ENCODE data around the gene SNED1. TPM values are rescaled to one million over a fixed set of nuclear protein-coding genes. Genes with fewer than 3 reads are reported as not detected.

The SNED1 gene
- total RNA-seq, 1 experiment from 2014 or later, result 22.0 TPM

DNA sequence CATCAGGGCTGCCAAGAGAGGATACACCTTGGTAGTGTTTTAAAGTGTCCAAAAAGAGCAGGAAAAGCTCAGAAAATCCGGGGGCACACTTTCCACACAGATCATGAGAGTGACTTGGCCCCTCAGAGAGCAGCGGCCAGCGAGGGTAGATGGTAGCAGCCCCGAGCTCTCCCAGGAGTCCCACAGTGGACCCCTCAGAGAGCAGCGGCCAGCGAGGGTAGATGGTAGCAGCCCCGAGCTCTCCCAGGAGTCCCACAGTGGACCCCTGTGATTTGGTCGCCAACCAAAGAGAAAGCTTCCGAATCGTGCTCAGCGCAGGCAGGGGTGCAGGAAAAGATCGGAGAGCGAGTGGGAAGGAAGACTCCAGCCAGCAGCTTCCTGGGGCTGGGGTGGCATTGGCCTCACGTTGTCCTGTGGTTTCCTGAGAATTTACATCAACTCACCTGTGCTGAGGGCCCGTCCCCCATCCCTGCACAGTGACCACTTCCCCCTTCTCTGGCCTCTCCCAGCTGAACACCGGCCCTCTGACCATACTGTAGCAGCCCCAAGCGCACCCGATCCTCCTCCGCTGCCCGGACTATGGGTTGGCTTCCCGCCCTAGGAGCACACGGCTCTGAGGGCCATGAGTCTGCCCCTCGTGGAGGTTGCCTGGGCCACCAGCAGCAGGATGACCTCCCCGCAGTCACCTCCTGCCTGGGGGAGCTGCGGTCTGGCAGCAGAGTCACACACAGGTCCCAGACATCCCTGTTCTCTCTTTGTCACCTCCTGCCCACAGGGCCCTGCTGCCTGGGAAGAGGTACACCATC lies 69.9 kb downstream of the SNED1 start:
- no TSS peak for BruUV-seq (replicated peaks)
- TF ChIP-seq, protein P1, sequence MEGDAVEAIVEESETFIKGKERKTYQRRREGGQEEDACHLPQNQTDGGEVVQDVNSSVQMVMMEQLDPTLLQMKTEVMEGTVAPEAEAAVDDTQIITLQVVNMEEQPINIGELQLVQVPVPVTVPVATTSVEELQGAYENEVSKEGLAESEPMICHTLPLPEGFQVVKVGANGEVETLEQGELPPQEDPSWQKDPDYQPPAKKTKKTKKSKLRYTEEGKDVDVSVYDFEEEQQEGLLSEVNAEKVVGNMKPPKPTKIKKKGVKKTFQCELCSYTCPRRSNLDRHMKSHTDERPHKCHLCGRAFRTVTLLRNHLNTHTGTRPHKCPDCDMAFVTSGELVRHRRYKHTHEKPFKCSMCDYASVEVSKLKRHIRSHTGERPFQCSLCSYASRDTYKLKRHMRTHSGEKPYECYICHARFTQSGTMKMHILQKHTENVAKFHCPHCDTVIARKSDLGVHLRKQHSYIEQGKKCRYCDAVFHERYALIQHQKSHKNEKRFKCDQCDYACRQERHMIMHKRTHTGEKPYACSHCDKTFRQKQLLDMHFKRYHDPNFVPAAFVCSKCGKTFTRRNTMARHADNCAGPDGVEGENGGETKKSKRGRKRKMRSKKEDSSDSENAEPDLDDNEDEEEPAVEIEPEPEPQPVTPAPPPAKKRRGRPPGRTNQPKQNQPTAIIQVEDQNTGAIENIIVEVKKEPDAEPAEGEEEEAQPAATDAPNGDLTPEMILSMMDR (IDR thresholded peaks at IDR 0.05; ENCODE audit: unreplicated experiment), result no peak
- POLR2A ChIA-PET, result interaction anchor here (0.6 kb wide), 1 partner anchor 540 kb away, joined by 3 read pairs; no protein-coding TSS in a partner anchor
- Mint-ChIP-seq H3K27ac (ENCODE audit: low read depth, unreplicated experiment) (no peak overlapping the region), H3K4me1 (ENCODE audit: insufficient read depth, unreplicated experiment) (peaks cover 6% of the 10 kb centered on the region), H3K4me3 (ENCODE audit: unreplicated experiment) (no peak overlapping the region), H3K36me3 (ENCODE audit: insufficient read depth, unreplicated experiment) (peaks cover 16% of the 10 kb centered on the region), H3K9me3 (ENCODE audit: unreplicated experiment) (no peaks in the 10 kb centered on the region), H3K27me3 (ENCODE audit: insufficient read depth, unreplicated experiment) (no peaks in the 10 kb centered on the region)
- no peak for DNase-seq (ENCODE audit: unreplicated experiment)
- CTCF ChIA-PET, result interaction anchor here (1.4 kb wide), 1 partner anchor 10 kb away, joined by 7 read pairs; no protein-coding TSS in a partner anchor
- intact Hi-C loops (cut with micrococcal nuclease), result no loop called here

DNA sequence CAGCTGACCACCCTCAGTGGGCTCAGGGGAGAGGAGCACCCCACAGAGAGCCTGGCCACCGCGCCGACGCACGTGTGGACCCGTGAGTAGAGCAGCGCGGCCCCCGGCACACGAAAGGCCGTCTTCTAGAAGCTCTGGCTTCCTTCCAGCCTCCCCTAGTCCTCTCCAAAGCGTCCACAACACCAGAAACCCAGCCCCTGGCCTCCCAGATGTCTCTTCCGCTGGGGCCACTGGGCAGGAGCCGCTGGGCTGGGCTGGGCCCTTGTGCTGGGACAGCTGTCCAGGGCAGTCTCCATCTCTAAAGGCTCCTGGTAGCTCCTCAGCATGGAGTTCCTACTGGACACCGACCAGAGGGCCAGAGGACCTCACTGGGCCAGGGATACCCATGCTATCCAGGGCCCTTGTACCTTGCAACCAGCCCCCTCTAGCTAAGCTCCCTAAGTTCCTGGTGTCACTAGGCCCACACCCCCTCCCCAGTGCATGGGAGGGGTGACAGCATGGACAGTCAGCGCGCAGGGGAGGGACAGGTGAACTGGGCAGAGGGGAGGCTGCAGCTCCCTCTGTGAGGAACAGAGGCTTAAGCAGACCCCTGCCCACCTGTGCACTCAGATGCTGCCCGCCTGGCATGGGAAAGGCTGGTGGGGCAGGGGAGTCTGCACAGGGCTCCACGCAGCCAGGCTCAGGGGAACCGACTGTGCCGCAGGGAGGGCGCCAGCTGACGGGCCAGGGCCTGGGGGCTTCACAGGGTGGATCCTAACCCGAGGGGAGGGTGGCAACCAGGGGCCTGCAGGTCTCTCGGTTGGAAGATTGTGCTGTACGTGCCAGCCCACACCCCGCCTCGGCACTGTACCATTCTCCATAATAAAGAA lies 70.8 kb downstream of the SNED1 start:
- no peaks in the 10 kb centered on the region for H3K9me3 Mint-ChIP-seq (ENCODE audit: unreplicated experiment)
- H3K4me3 Mint-ChIP-seq (ENCODE audit: unreplicated experiment), result no peak overlapping the region
- peaks cover 13% of the 10 kb centered on the region for H3K36me3 Mint-ChIP-seq (ENCODE audit: insufficient read depth, unreplicated experiment)
- ChIA-PET CTCF (interaction anchor here (1.4 kb wide), 1 partner anchor 9 kb away, joined by 7 read pairs; no protein-coding TSS in a partner anchor), POLR2A (interaction anchor here (0.6 kb wide), 1 partner anchor 539 kb away, joined by 3 read pairs; no protein-coding TSS in a partner anchor)
- no TSS peak for BruUV-seq (replicated peaks)
- H3K4me1 Mint-ChIP-seq (ENCODE audit: insufficient read depth, unreplicated experiment), result peaks cover 3% of the 10 kb centered on the region
- H3K27ac Mint-ChIP-seq (ENCODE audit: low read depth, unreplicated experiment), result no peak overlapping the region
- intact Hi-C loops (cut with micrococcal nuclease), result no loop called here
- no peaks in the 10 kb centered on the region for H3K27me3 Mint-ChIP-seq (ENCODE audit: insufficient read depth, unreplicated experiment)
- DNase-seq (ENCODE audit: unreplicated experiment), result no peak
- TF ChIP-seq, protein P1 (IDR thresholded peaks at IDR 0.05; ENCODE audit: unreplicated experiment), result no peak

DNA sequence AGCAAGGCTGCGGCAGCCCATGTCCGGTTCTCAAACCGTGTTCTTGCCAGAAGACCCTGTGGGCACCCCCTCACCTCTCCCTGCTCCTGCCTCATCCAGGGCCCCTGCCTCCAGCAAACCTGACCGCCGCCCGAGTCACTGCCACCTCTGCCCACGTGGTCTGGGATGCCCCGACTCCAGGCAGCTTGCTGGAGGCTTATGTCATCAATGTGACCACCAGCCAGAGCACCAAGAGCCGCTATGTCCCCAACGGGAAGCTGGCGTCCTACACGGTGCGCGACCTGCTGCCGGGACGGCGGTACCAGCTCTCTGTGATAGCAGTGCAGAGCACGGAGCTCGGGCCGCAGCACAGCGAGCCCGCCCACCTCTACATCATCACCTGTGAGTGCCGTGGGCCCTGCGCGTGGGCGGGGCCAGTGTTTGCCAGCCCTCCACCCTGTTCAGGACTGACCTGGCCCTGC lies 71.4 kb downstream of the SNED1 start:
- intact Hi-C loops (cut with micrococcal nuclease), result no loop called here
- H3K9me3 Mint-ChIP-seq (ENCODE audit: unreplicated experiment), result no peaks in the 10 kb centered on the region
- TF ChIP-seq, protein P1 (IDR thresholded peaks at IDR 0.05; ENCODE audit: unreplicated experiment), result no peak
- no peak overlapping the region for H3K4me3 Mint-ChIP-seq (ENCODE audit: unreplicated experiment)
- H3K27me3 Mint-ChIP-seq (ENCODE audit: insufficient read depth, unreplicated experiment), result no peaks in the 10 kb centered on the region
- POLR2A ChIA-PET, result no interaction called here
- BruUV-seq (replicated peaks), result no TSS peak
- CTCF ChIA-PET, result no interaction called here
- no peaks in the 10 kb centered on the region for H3K4me1 Mint-ChIP-seq (ENCODE audit: insufficient read depth, unreplicated experiment)
- peak overlapping the region; percentile 41 for H3K27ac Mint-ChIP-seq (ENCODE audit: low read depth, unreplicated experiment)
- peaks cover 10% of the 10 kb centered on the region for H3K36me3 Mint-ChIP-seq (ENCODE audit: insufficient read depth, unreplicated experiment)
- no peak for DNase-seq (ENCODE audit: unreplicated experiment)

DNA sequence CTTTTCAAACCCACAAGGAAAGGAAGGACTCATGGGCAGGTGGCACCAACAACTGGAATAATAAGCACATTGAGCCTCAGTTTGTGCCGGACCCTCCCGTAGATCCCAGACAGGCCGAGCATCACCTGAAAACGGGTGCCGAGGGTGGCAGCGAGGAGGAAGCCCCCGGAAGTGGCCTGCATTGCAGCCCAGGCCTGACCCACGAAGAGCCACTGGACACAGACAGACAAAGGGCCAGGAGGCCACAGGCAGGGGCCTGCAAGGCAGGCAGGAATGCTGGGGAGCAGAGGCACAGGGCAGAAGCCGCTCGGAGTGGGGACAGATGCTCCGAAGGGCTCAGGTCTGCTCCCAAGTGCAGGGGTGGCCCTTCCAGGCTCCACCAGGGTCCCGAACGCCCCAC lies 71.9 kb downstream of the SNED1 start:
- H3K4me3 Mint-ChIP-seq (ENCODE audit: unreplicated experiment), result no peak overlapping the region
- CTCF ChIA-PET, result no interaction called here
- BruUV-seq (replicated peaks), result no TSS peak
- TF ChIP-seq, protein P1 (IDR thresholded peaks at IDR 0.05; ENCODE audit: unreplicated experiment), result no peak
- H3K27me3 Mint-ChIP-seq (ENCODE audit: insufficient read depth, unreplicated experiment), result no peaks in the 10 kb centered on the region
- H3K9me3 Mint-ChIP-seq (ENCODE audit: unreplicated experiment), result no peaks in the 10 kb centered on the region
- H3K4me1 Mint-ChIP-seq (ENCODE audit: insufficient read depth, unreplicated experiment), result no peaks in the 10 kb centered on the region
- peaks cover 10% of the 10 kb centered on the region for H3K36me3 Mint-ChIP-seq (ENCODE audit: insufficient read depth, unreplicated experiment)
- POLR2A ChIA-PET, result no interaction called here
- H3K27ac Mint-ChIP-seq (ENCODE audit: low read depth, unreplicated experiment), result peak overlapping the region; percentile 41
- DNase-seq (ENCODE audit: unreplicated experiment), result no peak
- intact Hi-C loops (cut with micrococcal nuclease), result no loop called here

All from MCF 10A (cell line).